ENCODE results near the gene C1orf21.

Gene C1orf21

GRCh38 chr1:184416481-184416880 is 29.7 kb downstream of the C1orf21 start:
- DNase-seq (ENCODE audit: low read depth) = no peak

- DNase-seq (ENCODE audit: low read depth) = no peak
Observed at GRCh38 chr1:184416946-184417345, 30.1 kb downstream of the C1orf21 start.

- no peak for DNase-seq (ENCODE audit: low read depth)
Observed at GRCh38 chr1:184417916-184418315, 31.1 kb downstream of the C1orf21 start.

GRCh38 chr1:184418652-184419349 is 32.0 kb downstream of the C1orf21 start:
- no peak for DNase-seq (ENCODE audit: low read depth)

- DNase-seq (ENCODE audit: low read depth) = no peak
Observed at GRCh38 chr1:184419350-184420161, 32.7 kb downstream of the C1orf21 start.

GRCh38 chr1:184422490-184423233 is 35.8 kb downstream of the C1orf21 start:
- no peak for DNase-seq (ENCODE audit: low read depth)

GRCh38 chr1:184423649-184424048 is 36.8 kb downstream of the C1orf21 start:
- no peak for DNase-seq (ENCODE audit: low read depth)

GRCh38 chr1:184424157-184424556 is 37.3 kb downstream of the C1orf21 start:
- DNase-seq (ENCODE audit: low read depth) = no peak

GRCh38 chr1:184424945-184425344 is 38.1 kb downstream of the C1orf21 start:
- DNase-seq (ENCODE audit: low read depth) = no peak

GRCh38 chr1:184425449-184426277 is 38.8 kb downstream of the C1orf21 start:
- DNase-seq (ENCODE audit: low read depth) = no peak

GRCh38 chr1:184426278-184426674 is 39.4 kb downstream of the C1orf21 start:
- DNase-seq (ENCODE audit: low read depth) = no peak

GRCh38 chr1:184427722-184428121 is 40.9 kb downstream of the C1orf21 start:
- no peak for DNase-seq (ENCODE audit: low read depth)

- no peak for DNase-seq (ENCODE audit: low read depth)
Observed at GRCh38 chr1:184428604-184429003, 41.8 kb downstream of the C1orf21 start.

- no peak for DNase-seq (ENCODE audit: low read depth)
Observed at GRCh38 chr1:184429335-184429734, 42.5 kb downstream of the C1orf21 start.

GRCh38 chr1:184433956-184434502 is 47.2 kb downstream of the C1orf21 start:
- no peak for DNase-seq (ENCODE audit: low read depth)

GRCh38 chr1:184437291-184437690 is 50.5 kb downstream of the C1orf21 start:
- DNase-seq (ENCODE audit: low read depth) = no peak

GRCh38 chr1:184438363-184438762 is 51.5 kb downstream of the C1orf21 start:
- no peak for DNase-seq (ENCODE audit: low read depth)

GRCh38 chr1:184442260-184442659 is 55.4 kb downstream of the C1orf21 start:
- DNase-seq (ENCODE audit: low read depth) = no peak

- DNase-seq (ENCODE audit: low read depth) = no peak
Observed at GRCh38 chr1:184443201-184443600, 56.4 kb downstream of the C1orf21 start.

GRCh38 chr1:184443624-184444023 is 56.8 kb downstream of the C1orf21 start:
- no peak for DNase-seq (ENCODE audit: low read depth)

- DNase-seq (ENCODE audit: low read depth) = no peak
Observed at GRCh38 chr1:184445997-184446396, 59.2 kb downstream of the C1orf21 start.

Measured in stimulated activated CD8-positive, alpha-beta memory T cell treated with anti-CD3 and anti-CD28 coated beads, Interleukin-15, amount 100 ng/mL, for 24 hours (primary cell).